Smooth muscle cell (in vitro differentiated cells): ENCODE measurements around the gene ZNF385B. TPM values are rescaled to one million over a fixed set of nuclear protein-coding genes. Genes with fewer than 3 reads are reported as not detected.

ENCODE experiments used
- DNase-seq: peaks from one replicate; lab custom pipeline; 2025; ENCODE audit not compliant: unreplicated experiment; lab: John Stamatoyannopoulos, UW
- H2AFZ ChIP-seq: fragments of 200-600 bp; sonication (generic); 2 replicates; pipeline ENCODE4 v1.6.0; 2016; ENCODE audit warnings: antibody characterized with exemption, low read depth, mild to moderate bottlenecking
- H3F3A ChIP-seq: fragments of 200-600 bp; sonication (generic); 2 replicates; pipeline ENCODE4 v1.6.0; 2017; ENCODE audit warnings: antibody characterized with exemption, low read depth
- H3K27ac ChIP-seq: fragments of 200-600 bp; sonication (generic); 2 replicates; pipeline ENCODE4 v1.5.1; 2016; ENCODE audit warnings: low read depth, mild to moderate bottlenecking
- H3K27me3 ChIP-seq: fragments of 200-600 bp; sonication (generic); 2 replicates; pipeline ENCODE4 v1.6.1; 2016; ENCODE audit warnings: low read depth, mild to moderate bottlenecking
- H3K36me3 ChIP-seq: fragments of 200-600 bp; sonication (generic); 2 replicates; pipeline ENCODE4 v1.5.1; 2016; ENCODE audit warnings: low read depth
- H3K4me1 ChIP-seq: fragments of 200-600 bp; sonication (generic); 2 replicates; pipeline ENCODE4 v1.5.1; 2016; ENCODE audit warnings: low read depth
- H3K4me2 ChIP-seq: fragments of 200-600 bp; sonication (generic); 2 replicates; pipeline ENCODE4 v1.6.0; 2016; ENCODE audit warnings: mild to moderate bottlenecking
- H3K4me3 ChIP-seq: fragments of 200-600 bp; sonication (generic); 2 replicates; pipeline ENCODE4 v1.5.1; 2016; ENCODE audit warnings: mild to moderate bottlenecking
- H3K79me2 ChIP-seq: fragments of 200-600 bp; sonication (generic); 2 replicates; pipeline ENCODE4 v1.6.0; 2016; ENCODE audit warnings: low read depth, mild to moderate bottlenecking
- H3K9ac ChIP-seq: fragments of 200-600 bp; sonication (generic); 2 replicates; pipeline ENCODE4 v1.6.0; 2016; ENCODE audit warnings: low read depth
- H3K9me3 ChIP-seq: fragments of 200-600 bp; sonication (generic); replicated peaks from 2 replicates; pipeline ENCODE4 v1.5.1; 2016; ENCODE audit warnings: low read depth
- H4K20me1 ChIP-seq: fragments of 200-600 bp; sonication (generic); 2 replicates; pipeline ENCODE4 v1.6.0; 2016; ENCODE audit warnings: low read depth
- CTCF ChIP-seq: fragments of 200-600 bp; sonication (generic); IDR thresholded peaks from 2 replicates; pipeline ENCODE4 v1.5.1; 2017; ENCODE audit warnings: borderline replicate concordance, mild to moderate bottlenecking, antibody characterized with exemption; ENCODE audit not compliant: insufficient read depth, poor library complexity, severe bottlenecking
- WGBS: methylation state at CpG from one replicate; pipeline ENCODE4 v1.1.7; 2016; ENCODE audit warnings: low lambda C conversion rate; 5-methylcytosine and 5-hydroxymethylcytosine counted together
- polyA plus RNA-seq: library from polyadenylated mRNA; unstranded; fragments of >200 nt; fragmentation: Nextera tagmentation; extraction: Ambion mirVana; gene quantifications from 2 replicates; pipeline ENCODE4 v1.2.1, GENCODE V29; 2016
- total RNA-seq: library from RNA; depleted of rRNA; stranded (reverse); fragments of >200 nt; gene quantifications from 2 replicates; pipeline ENCODE4 v1.2.3, GENCODE V29; 2014

The ZNF385B gene
- total and polyA plus RNA-seq, 2 experiments from 2014 or later, result 1.4 to 3.2 TPM

GRCh38 chr2:179455172-179455524 lies 406.3 kb downstream of the ZNF385B start:
- H4K20me1 ChIP-seq, result no peaks in the 10 kb centered on the region
- no peaks in the 10 kb centered on the region for H3K9me3 ChIP-seq
- no peak overlapping the region for H3K4me3 ChIP-seq
- H3F3A ChIP-seq, result peaks cover 10% of the 10 kb centered on the region
- no peak for TF ChIP-seq CTCF
- no peak overlapping the region for H2AFZ ChIP-seq
- peak overlapping the region; percentile 90 for H3K27ac ChIP-seq
- no peaks in the 10 kb centered on the region for H3K36me3 ChIP-seq
- peak overlapping the region; percentile 4 for H3K4me2 ChIP-seq
- H3K79me2 ChIP-seq, result no peaks in the 10 kb centered on the region
- DNase-seq, result no peak
- peaks cover 4% of the 10 kb centered on the region for H3K4me1 ChIP-seq
- peak overlapping the region; percentile 42 for H3K9ac ChIP-seq
- WGBS, result 71% methylated on average over 4 of the region's 4 CpGs
- no peaks in the 10 kb centered on the region for H3K27me3 ChIP-seq

GRCh38 chr2:179454443-179455171 lies 406.8 kb downstream of the ZNF385B start:
- no peaks in the 10 kb centered on the region for H3K27me3 ChIP-seq
- no peaks in the 10 kb centered on the region for H3K9me3 ChIP-seq
- H3K4me2 ChIP-seq, result peak overlapping the region; percentile 72
- no peak for TF ChIP-seq CTCF
- H3K79me2 ChIP-seq, result no peaks in the 10 kb centered on the region
- no peaks in the 10 kb centered on the region for H3K36me3 ChIP-seq
- no peaks in the 10 kb centered on the region for H4K20me1 ChIP-seq
- DNase-seq, result no peak
- H3K9ac ChIP-seq, result no peak overlapping the region
- peak overlapping the region; percentile 90 for H3K27ac ChIP-seq
- no peak overlapping the region for H3K4me3 ChIP-seq
- H3K4me1 ChIP-seq, result peaks cover 4% of the 10 kb centered on the region
- H3F3A ChIP-seq, result peaks cover 6% of the 10 kb centered on the region
- H2AFZ ChIP-seq, result no peak overlapping the region

DNA sequence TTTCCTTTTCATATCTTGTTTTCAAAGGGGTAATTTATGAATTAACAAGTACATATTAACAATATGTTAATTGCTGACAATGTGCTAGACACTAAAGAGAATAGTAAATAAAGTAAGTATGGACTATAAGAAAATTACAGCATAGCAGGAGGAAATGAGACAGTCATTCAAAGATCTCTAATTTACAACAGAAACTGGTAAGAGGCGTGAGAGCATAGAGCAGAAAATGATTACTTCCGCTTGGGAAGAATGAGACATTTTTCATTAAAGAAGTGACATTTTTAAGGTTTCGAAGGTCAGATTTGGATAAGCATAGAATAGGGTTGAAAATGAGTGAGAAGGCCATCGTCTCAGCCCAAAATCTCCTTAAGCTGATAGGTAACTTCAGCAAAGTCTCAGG lies 412.4 kb downstream of the ZNF385B start:
- no peaks in the 10 kb centered on the region for H3K9me3 ChIP-seq
- no peaks in the 10 kb centered on the region for H3K27me3 ChIP-seq
- H4K20me1 ChIP-seq, result no peaks in the 10 kb centered on the region
- H3K9ac ChIP-seq, result no peak overlapping the region
- H3F3A ChIP-seq, result no peaks in the 10 kb centered on the region
- H3K27ac ChIP-seq, result no peak overlapping the region
- DNase-seq, result no peak
- TF ChIP-seq CTCF, result no peak
- H3K79me2 ChIP-seq, result no peaks in the 10 kb centered on the region
- no peaks in the 10 kb centered on the region for H3K36me3 ChIP-seq
- no peak overlapping the region for H3K4me3 ChIP-seq
- no peak overlapping the region for H3K4me2 ChIP-seq
- H3K4me1 ChIP-seq, result no peaks in the 10 kb centered on the region
- H2AFZ ChIP-seq, result no peak overlapping the region
- 95% methylated on average over 4 of the region's 4 CpGs for WGBS

GRCh38 chr2:179447839-179448447 lies 413.5 kb downstream of the ZNF385B start:
- H3K27ac ChIP-seq, result no peak overlapping the region
- TF ChIP-seq CTCF, result peak; percentile 5
- no peaks in the 10 kb centered on the region for H3F3A ChIP-seq
- no peak overlapping the region for H3K4me2 ChIP-seq
- H3K9ac ChIP-seq, result no peak overlapping the region
- no peak overlapping the region for H3K4me3 ChIP-seq
- H2AFZ ChIP-seq, result no peak overlapping the region
- no peaks in the 10 kb centered on the region for H3K27me3 ChIP-seq
- no peaks in the 10 kb centered on the region for H4K20me1 ChIP-seq
- H3K4me1 ChIP-seq, result peaks cover 2% of the 10 kb centered on the region
- no peaks in the 10 kb centered on the region for H3K9me3 ChIP-seq
- no peak for DNase-seq
- H3K36me3 ChIP-seq, result no peaks in the 10 kb centered on the region
- WGBS, result 61% methylated on average over 1 of the region's 1 CpG
- H3K79me2 ChIP-seq, result no peaks in the 10 kb centered on the region
